ENCODE measurements around the gene PKNOX2.

PKNOX2 gene

GRCh38 chr11:125346179-125346530, 181.6 kb downstream of the PKNOX2 start:
- Histone ChIP-seq H3K27me3 (ENCODE audit: insufficient read depth, low read length, poor library complexity) (peaks cover 5% of the 10 kb centered on the region), H3K27ac (ENCODE audit: low read length) (no peak overlapping the region), H3K36me3 (ENCODE audit: insufficient read depth, low read length) (no peaks in the 10 kb centered on the region), H3K4me2 (ENCODE audit: insufficient read depth, low read length) (no peak overlapping the region), H3K9ac (ENCODE audit: low read depth, low read length) (no peak overlapping the region), H3K4me1 (ENCODE audit: insufficient read depth, low read length) (no peaks in the 10 kb centered on the region), H4K20me1 (ENCODE audit: insufficient read depth, low read length) (no peaks in the 10 kb centered on the region; the same call in 1 of the 2 replicates), H3K4me3 (ENCODE audit: low read depth in 1 of 2, low read length in 2 of 2) (no peak overlapping the region), H3K79me2 (ENCODE audit: insufficient read depth, low read length) (no peaks in the 10 kb centered on the region), H2AFZ (ENCODE audit: low read depth, low read length) (no peak overlapping the region), H3K9me3 (ENCODE audit: insufficient read depth, low read length, severe bottlenecking) (no peaks in the 10 kb centered on the region)
- no peak for TF ChIP-seq CTCF (IDR thresholded peaks at IDR 0.05; ENCODE audit: borderline replicate concordance, extremely low read depth, low read length, poor library complexity, severe bottlenecking)
- TF ChIP-seq EZH2 (IDR thresholded peaks at IDR 0.05; ENCODE audit: borderline replicate concordance, low read depth, low read length, severe bottlenecking), result no peak
- DNase-seq, result no peak
- ATAC-seq (ENCODE audit: insufficient read depth, low read depth), result no peak

GRCh38 chr11:125346565-125347260, 182.2 kb downstream of the PKNOX2 start:
- H3K4me1 ChIP-seq (ENCODE audit: insufficient read depth, low read length), result no peaks in the 10 kb centered on the region
- H3K9me3 ChIP-seq (ENCODE audit: insufficient read depth, low read length, severe bottlenecking), result no peaks in the 10 kb centered on the region
- no peak overlapping the region for H3K27ac ChIP-seq (ENCODE audit: low read length)
- no peak overlapping the region for H2AFZ ChIP-seq (ENCODE audit: low read depth, low read length)
- H4K20me1 ChIP-seq (ENCODE audit: insufficient read depth, low read length), result no peaks in the 10 kb centered on the region; the same call in 1 of the 2 replicates
- TF ChIP-seq CTCF (IDR thresholded peaks at IDR 0.05; ENCODE audit: borderline replicate concordance, extremely low read depth, low read length, poor library complexity, severe bottlenecking), result no peak
- no peak for TF ChIP-seq EZH2 (IDR thresholded peaks at IDR 0.05; ENCODE audit: borderline replicate concordance, low read depth, low read length, severe bottlenecking)
- no peak overlapping the region for H3K9ac ChIP-seq (ENCODE audit: low read depth, low read length)
- no peak overlapping the region for H3K4me3 ChIP-seq (ENCODE audit: low read depth in 1 of 2, low read length in 2 of 2)
- no peaks in the 10 kb centered on the region for H3K79me2 ChIP-seq (ENCODE audit: insufficient read depth, low read length)
- DNase-seq (no peak), ATAC-seq (ENCODE audit: insufficient read depth, low read depth) (no peak)
- H3K4me2 ChIP-seq (ENCODE audit: insufficient read depth, low read length), result no peak overlapping the region
- no peaks in the 10 kb centered on the region for H3K36me3 ChIP-seq (ENCODE audit: insufficient read depth, low read length)
- H3K27me3 ChIP-seq (ENCODE audit: insufficient read depth, low read length, poor library complexity), result peaks cover 5% of the 10 kb centered on the region

- Histone ChIP-seq H3K9ac (ENCODE audit: low read depth, low read length) (no peak overlapping the region), H3K27ac (ENCODE audit: low read length) (no peak overlapping the region), H3K4me3 (ENCODE audit: low read depth in 1 of 2, low read length in 2 of 2) (no peak overlapping the region), H4K20me1 (ENCODE audit: insufficient read depth, low read length) (no peaks in the 10 kb centered on the region; the same call in 1 of the 2 replicates), H3K4me1 (ENCODE audit: insufficient read depth, low read length) (no peaks in the 10 kb centered on the region), H3K79me2 (ENCODE audit: insufficient read depth, low read length) (no peaks in the 10 kb centered on the region), H2AFZ (ENCODE audit: low read depth, low read length) (no peak overlapping the region), H3K4me2 (ENCODE audit: insufficient read depth, low read length) (no peak overlapping the region), H3K9me3 (ENCODE audit: insufficient read depth, low read length, severe bottlenecking) (no peaks in the 10 kb centered on the region), H3K27me3 (ENCODE audit: insufficient read depth, low read length, poor library complexity) (peaks cover 5% of the 10 kb centered on the region), H3K36me3 (ENCODE audit: insufficient read depth, low read length) (no peaks in the 10 kb centered on the region)
- no peak for TF ChIP-seq CTCF (IDR thresholded peaks at IDR 0.05; ENCODE audit: borderline replicate concordance, extremely low read depth, low read length, poor library complexity, severe bottlenecking)
- TF ChIP-seq EZH2 (IDR thresholded peaks at IDR 0.05; ENCODE audit: borderline replicate concordance, low read depth, low read length, severe bottlenecking), result no peak
- DNase-seq (no peak), ATAC-seq (ENCODE audit: insufficient read depth, low read depth) (no peak)
These were observed 182.7 kb downstream of the PKNOX2 start for GRCh38 chr11:125347261-125347585.
